Measurements from ENCODE around the gene MAG.

MAG gene
- long read RNA-seq, donor 1: 0 reads
- long read RNA-seq, donor 2: 0 reads
- long read RNA-seq, donor 3: 0 reads
- long read RNA-seq, donor 4, partial matches to known transcripts: 0 of 1 reads
- long read RNA-seq, donor 4, other reads (novel, unspliced or antisense): 0 of 1 reads
- long read RNA-seq, donor 5: 0 reads
- long read RNA-seq, donor 6: 0 reads
- long read RNA-seq, donor 7: 0 reads
- long read RNA-seq, donor 8, partial matches to known transcripts: 0 of 1 reads
- long read RNA-seq, donor 8, other reads (novel, unspliced or antisense): 0 of 1 reads

GRCh38 chr19:35291916-35292315 is at the start of gene MAG:
TSS of gene MAG (plus strand) at chr19:35292161. CDS start at chr19:35295409, 3,248 bp downstream.
- DNase-seq: no peak

GRCh38 chr19:35246466-35247092 is 45.4 kb upstream of the MAG start:
- DNase-seq: no peak

GRCh38 chr19:35247526-35248309 is 44.2 kb upstream of the MAG start:
- DNase-seq: peak; percentile 79

- DNase-seq: peak; percentile 99
These were observed 43.4 kb upstream of the MAG start, which contains the start of gene LSR for GRCh38 chr19:35248310-35249145. TSS of gene LSR (plus strand) at chr19:35249002. CDS start at chr19:35249023, 21 bp downstream.

- no peak for DNase-seq
These were observed 42.7 kb upstream of the MAG start for GRCh38 chr19:35249146-35249847.

GRCh38 chr19:35249848-35250711 is 41.9 kb upstream of the MAG start:
- no peak for DNase-seq

- no peak for DNase-seq
These were observed 40.5 kb upstream of the MAG start for GRCh38 chr19:35251456-35251855.

- DNase-seq: no peak
These were observed 38.4 kb upstream of the MAG start for GRCh38 chr19:35253316-35254286.

GRCh38 chr19:35254341-35255297 is 37.3 kb upstream of the MAG start:
- DNase-seq: no peak

GRCh38 chr19:35256566-35256965 is 35.4 kb upstream of the MAG start:
- no peak for DNase-seq

GRCh38 chr19:35257113-35257461 is 34.9 kb upstream of the MAG start:
- no peak for DNase-seq

GRCh38 chr19:35260694-35261304 is 31.2 kb upstream of the MAG start:
- no peak for DNase-seq

GRCh38 chr19:35261356-35262100 is 30.4 kb upstream of the MAG start:
- DNase-seq: no peak

GRCh38 chr19:35262101-35262761 is 29.7 kb upstream of the MAG start:
- no peak for DNase-seq

GRCh38 chr19:35264268-35265125 is 27.5 kb upstream of the MAG start:
- no peak for DNase-seq
